ENCODE results near the gene USB1.

DNA sequence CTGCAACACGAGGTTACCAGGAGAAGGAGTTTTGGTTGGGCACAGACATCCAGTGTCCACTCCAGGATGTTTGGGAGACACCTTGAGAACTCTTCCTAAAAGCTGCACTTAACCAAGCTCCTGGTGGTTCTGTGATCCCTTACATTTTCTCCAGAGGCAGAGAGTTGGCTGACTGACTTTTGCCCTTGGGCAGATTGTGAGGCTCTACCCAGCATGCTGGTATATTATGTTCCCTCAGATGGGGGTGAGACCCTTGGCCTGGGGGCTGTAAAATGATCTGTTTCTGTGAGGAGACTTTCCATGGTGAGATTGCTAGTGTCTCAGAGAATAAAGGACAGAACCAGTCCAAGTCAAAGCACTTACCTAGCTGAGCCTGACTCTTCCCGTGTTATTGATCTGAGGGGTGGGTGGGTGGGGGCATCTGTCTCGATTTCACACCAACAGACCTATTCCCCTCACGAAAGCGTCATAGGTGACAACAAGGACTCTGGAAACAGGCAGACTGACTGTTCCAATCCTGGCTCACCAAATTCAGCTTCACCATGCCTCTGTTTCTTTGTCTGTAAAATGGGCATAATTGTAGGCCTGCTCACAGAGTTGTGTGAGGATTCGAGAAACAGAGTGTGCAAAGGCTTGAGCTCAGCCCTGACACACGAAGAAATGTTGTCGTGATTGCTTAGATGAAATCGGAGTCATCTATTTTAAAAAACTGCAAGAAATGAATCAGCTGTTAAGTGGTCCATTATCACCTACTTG is 12.2 kb downstream of the USB1 start:
- no peak for TF ChIP-seq EZH2phosphoT487 (IDR thresholded peaks at IDR 0.05; ENCODE audit: insufficient read depth, low read depth)
- TF ChIP-seq EZH2 (IDR thresholded peaks at IDR 0.05; ENCODE audit: insufficient read depth, poor library complexity, severe bottlenecking) = no peak
